ENCODE measurements around the gene PNMA6E. TPM values are rescaled to one million over a fixed set of nuclear protein-coding genes. Genes with fewer than 3 reads are reported as not detected.

PNMA6E gene
- polyA plus RNA-seq, 2 of the 4 experiments (the other 2 are of a cell fraction): not detected

GRCh38 chrX:153440556-153441135 is 39.5 kb upstream of the PNMA6E start (continued):
- no peak for TF ChIP-seq HMGXB4 (CRISPR knock-in tag; IDR thresholded peaks at IDR 0.05; ENCODE audit: borderline replicate concordance)
- no peak for TF ChIP-seq FOSL2 (IDR thresholded peaks at IDR 0.05)
- TF ChIP-seq FOSL2 (CRISPR knock-in tag; IDR thresholded peaks at IDR 0.05): no peak
- no peak for TF ChIP-seq HDAC2 (IDR thresholded peaks at IDR 0.05)
- TF ChIP-seq HEYL (CRISPR knock-in tag; IDR thresholded peaks at IDR 0.05): no peak
- no peak for TF ChIP-seq HES2 (IDR thresholded peaks at IDR 0.05)

- Histone ChIP-seq H3K9me3 (no peaks in the 10 kb centered on the region), H3K4me2 (no peak overlapping the region), H3K27ac (no peak overlapping the region), H3K4me1 (no peaks in the 10 kb centered on the region), H3K4me3 (no peak overlapping the region)
- DNase-seq (ENCODE audit: low read depth in 1 of 2, low spot score in 1 of 2) (no peak), FAIRE-seq (no peak), ATAC-seq (no peak)
- CTCF ChIA-PET: interaction anchor here (1.0 to 1.5 kb wide), 2 partner anchors 21 to 408 kb away, joined by 3 to 4 read pairs; no protein-coding TSS in a partner anchor
- no peak for TF ChIP-seq ZC3H11A (IDR thresholded peaks at IDR 0.05)
- no peak for TF ChIP-seq SMC3 (IDR thresholded peaks at IDR 0.05)
- no peak for TF ChIP-seq RNF2 (IDR thresholded peaks at IDR 0.05; ENCODE audit: borderline replicate concordance, low read depth)
- TF ChIP-seq NFE2L2 (conservative IDR thresholded peaks at IDR 0.05; ENCODE audit: low read length): no peak
- no peak for TF ChIP-seq FOSL2 (IDR thresholded peaks at IDR 0.05)
- TF ChIP-seq FOSL2 (CRISPR knock-in tag; IDR thresholded peaks at IDR 0.05): no peak
- no peak for TF ChIP-seq JUN (IDR thresholded peaks at IDR 0.05)
- no peak for TF ChIP-seq POLR2AphosphoS2 (conservative IDR thresholded peaks at IDR 0.05; ENCODE audit: low read length)
- TF ChIP-seq HOXA7 (CRISPR knock-in tag; IDR thresholded peaks at IDR 0.05): no peak
- 59% methylated on average over 4 of the region's 4 CpGs for whole genome bisulfite sequencing (ENCODE audit: missing lambda C conversion rate)
- POLR2A ChIA-PET: no interaction called here
These were observed 38.8 kb upstream of the PNMA6E start for GRCh38 chrX:153439977-153440376.

- 11% methylated on average over 8 of the region's 8 CpGs for WGBS (ENCODE audit: missing lambda C conversion rate)
- Histone ChIP-seq H3K4me2 (no peak overlapping the region), H3K4me1 (no peaks in the 10 kb centered on the region), H3K9me3 (no peaks in the 10 kb centered on the region), H3K27ac (no peak overlapping the region), H3K4me3 (no peak overlapping the region)
- ATAC-seq (peak; percentile 67 to 72; a peak in 4 of 6 replicates), FAIRE-seq (no peak), DNase-seq (ENCODE audit: low read depth in 1 of 2, low spot score in 1 of 2) (peak in 1 of 2 experiments; percentile 40)
- CTCF ChIA-PET: interaction anchor here (0.9 to 1.5 kb wide), 6 partner anchors 9 to 411 kb away, joined by 3 to 6 read pairs (median 4); no protein-coding TSS in a partner anchor
- TF ChIP-seq SMC3 (IDR thresholded peaks at IDR 0.05): 0 out of 3 replicates have a peak, but pooled peaks have one; percentile 25
- TF ChIP-seq RARB (CRISPR knock-in tag; IDR thresholded peaks at IDR 0.05): no peak
- no peak for TF ChIP-seq FOSB (CRISPR knock-in tag; IDR thresholded peaks at IDR 0.05)
- TF ChIP-seq ZSCAN20 (CRISPR knock-in tag; IDR thresholded peaks at IDR 0.05): no peak
- no peak for TF ChIP-seq CHD2 (IDR thresholded peaks at IDR 0.05; ENCODE audit: low read length, partially characterized antibody)
- peak; percentile 27; the same call in 1 of the 3 replicates for TF ChIP-seq CTCF (IDR thresholded peaks at IDR 0.05)
- peak; percentile 28 to 39; a peak in 3 of 5 replicates for TF ChIP-seq RAD21 (conservative IDR thresholded peaks at IDR 0.05 in 1 of 2, IDR thresholded peaks at IDR 0.05 in 1 of 2)
- no peak for TF ChIP-seq PHF8 (IDR thresholded peaks at IDR 0.05; ENCODE audit: borderline replicate concordance, low read depth)
- POLR2A ChIA-PET: no interaction called here
These were observed 37.4 kb upstream of the PNMA6E start for GRCh38 chrX:153438532-153438931.
